HEK293 (cell line): ENCODE results near the gene MEI1.
"Not testable (repeated sequence)": the region's sequence is repeated elsewhere in the genome, so short reads cannot be mapped to it uniquely, and the experiment has no call there.

Source experiments
- CTCF ChIA-PET: fragments of 350-600 bp; formaldehyde crosslinking; extraction: SDS; loops from one replicate; lab custom pipeline; 2021; ENCODE audit warnings: antibody characterized with exemption; lab: Yijun Ruan, JAX
- POLR2A ChIA-PET: fragments of 300-600 bp; formaldehyde crosslinking; extraction: SDS; loops from one replicate; lab custom pipeline; 2020; ENCODE audit warnings: antibody characterized with exemption, inconsistent platforms; lab: Yijun Ruan, JAX
- H3K27ac ChIP-seq: fragments of 200-500 bp; sonication (Bioruptor generic); 2 replicates; pipeline ENCODE4 v1.5.1; 2014; ENCODE audit warnings: low read depth, low read length, control low read depth, inconsistent platforms; ENCODE audit errors: extremely low read depth
- H3K36me3 ChIP-seq, 2 experiments: fragments of 200-500 bp in 1 of 2; sonication (Bioruptor generic) in 1 of 2; 1 replicate in 1 of 2; 2 replicates in 1 of 2; pipeline ENCODE4 v1.5.1; 2014 to 2017; ENCODE audit warnings: inconsistent platforms in 2 of 2, low read length in 2 of 2; ENCODE audit not compliant: control insufficient read depth in 2 of 2, insufficient read depth in 1 of 2
- H3K4me1 ChIP-seq: fragments of 200-500 bp; sonication (Bioruptor generic); 2 replicates; pipeline ENCODE4 v1.5.1; 2014; ENCODE audit warnings: mild to moderate bottlenecking, low read length, inconsistent platforms; ENCODE audit not compliant: control insufficient read depth, insufficient read depth
- H3K4me3 ChIP-seq: 2 replicates; pipeline ENCODE4 v1.5.1; 2011; ENCODE audit warnings: low read depth, mild to moderate bottlenecking, control low read depth, low read length, moderate library complexity
- H3K9me3 ChIP-seq: fragments of 200-500 bp; sonication (Bioruptor generic); 2 replicates; pipeline ENCODE4 v1.5.1; 2014; ENCODE audit warnings: low read depth, low read length, inconsistent platforms; ENCODE audit not compliant: control insufficient read depth, insufficient read depth
- MEIS1 ChIP-seq: sonication (generic); formaldehyde crosslinking; IDR thresholded peaks from 2 replicates; pipeline ENCODE4 v1.8.1; 2022; ENCODE audit warnings: missing genetic modification reagents, mild to moderate bottlenecking, borderline replicate concordance
- YY1 ChIP-seq: fragments of 450-650 bp; formaldehyde crosslinking; IDR thresholded peaks from 2 replicates; pipeline ENCODE4 v1.5.1; 2018; ENCODE audit warnings: missing biosample characterization, missing genetic modification characterization
- ZBTB11 ChIP-seq: fragments of 450-650 bp; formaldehyde crosslinking; conservative IDR thresholded peaks from 2 replicates; pipeline ENCODE4 v1.5.1; 2016; ENCODE audit warnings: low read depth, missing biosample characterization, missing genetic modification characterization
- ZNF366 ChIP-seq: fragments of 450-650 bp; formaldehyde crosslinking; conservative IDR thresholded peaks from 2 replicates; pipeline ENCODE4 v1.5.1; 2016; ENCODE audit warnings: missing biosample characterization, missing genetic modification characterization
- ZNF394 ChIP-seq: fragments of 450-650 bp; formaldehyde crosslinking; IDR thresholded peaks from 2 replicates; pipeline ENCODE4 v1.5.1; 2016; ENCODE audit warnings: missing biosample characterization, missing genetic modification characterization, mild to moderate bottlenecking, moderate library complexity, borderline replicate concordance
- ZNF48 ChIP-seq: fragments of 450-650 bp; formaldehyde crosslinking; IDR thresholded peaks from 2 replicates; pipeline ENCODE4 v1.5.1; 2016; ENCODE audit warnings: missing biosample characterization, missing genetic modification characterization
- ZNF610 ChIP-seq: fragments of 450-650 bp; formaldehyde crosslinking; IDR thresholded peaks from 2 replicates; pipeline ENCODE4 v1.5.1; 2016; ENCODE audit warnings: missing biosample characterization, missing genetic modification characterization, borderline replicate concordance
- ZNF677 ChIP-seq: fragments of 450-650 bp; IDR thresholded peaks from 2 replicates; pipeline ENCODE4 v1.5.0; 2018; ENCODE audit warnings: missing biosample characterization, mild to moderate bottlenecking, missing genetic modification characterization, moderate library complexity
- ZNF692 ChIP-seq: fragments of 450-650 bp; formaldehyde crosslinking; IDR thresholded peaks from 2 replicates; pipeline ENCODE4 v1.5.1; 2016; ENCODE audit warnings: missing biosample characterization, missing genetic modification characterization
- ZNF707 ChIP-seq: fragments of 450-650 bp; formaldehyde crosslinking; IDR thresholded peaks from 2 replicates; pipeline ENCODE4 v1.5.1; 2016; ENCODE audit warnings: missing biosample characterization, missing genetic modification characterization
- ZNF768 ChIP-seq: fragments of 450-650 bp; formaldehyde crosslinking; IDR thresholded peaks from 2 replicates; pipeline ENCODE4 v1.5.1; 2018; ENCODE audit warnings: missing biosample characterization, mild to moderate bottlenecking, missing genetic modification characterization
- ZNF777 ChIP-seq: fragments of 450-650 bp; formaldehyde crosslinking; IDR thresholded peaks from 2 replicates; pipeline ENCODE4 v1.5.1; 2017; ENCODE audit warnings: missing biosample characterization, missing genetic modification characterization, borderline replicate concordance

Gene MEI1

GRCh38 chr22:41833369-41834004, 134.2 kb downstream of the MEI1 start (continued):
- no peak for TF ChIP-seq MEIS1 (CRISPR knock-in tag)
- TF ChIP-seq ZNF48 = no peak
- no peak for TF ChIP-seq ZNF610 (tag by site-specific recombination)
- no peak for TF ChIP-seq ZNF394 (tag by site-specific recombination)
- TF ChIP-seq ZNF366 (tag by site-specific recombination) = no peak
- TF ChIP-seq ZBTB11 (tag by site-specific recombination) = 0 out of 2 replicates have a peak, but pooled peaks have one; percentile 16

- H3K4me1 ChIP-seq = peaks cover 3% of the 10 kb centered on the region; the same call in 1 of the 2 replicates
- POLR2A ChIA-PET = interaction anchor here (0.7 to 1.3 kb wide), 4 partner anchors 9 to 113 kb away, joined by 3 to 4 read pairs (median 3); partner anchors contain the start of genes CCDC134 and CENPM
- TF ChIP-seq ZNF677 (tag by site-specific recombination) (no peak), ZNF768 (tag by site-specific recombination) (no peak), YY1 (tag by site-specific recombination) (no peak), ZNF692 (tag by site-specific recombination) (no peak), ZNF707 (tag by site-specific recombination) (no peak), ZNF777 (tag by site-specific recombination) (no peak)
- TF ChIP-seq, all 188 proteins: peak for 0
- no peaks in the 10 kb centered on the region for H3K9me3 ChIP-seq
- peaks cover 15% of the 10 kb centered on the region in 2 experiments for H3K36me3 ChIP-seq
- peak overlapping the region; percentile 87 for H3K27ac ChIP-seq
- peak overlapping the region; percentile 96 for H3K4me3 ChIP-seq
- CTCF ChIA-PET = interaction anchor here (0.6 to 4.0 kb wide), 6 partner anchors 12 to 137 kb away, joined by 3 to 19 read pairs (median 6); no protein-coding TSS in a partner anchor
These were observed 135.0 kb downstream of the MEI1 start for GRCh38 chr22:41834005-41834944.

- H3K27ac ChIP-seq, H3K4me3 ChIP-seq, H3K9me3 ChIP-seq, H3K4me1 ChIP-seq: not testable (repeated sequence)
- ChIA-PET CTCF (interaction anchor here (1.0 to 3.2 kb wide), 4 partner anchors 21 to 138 kb away, joined by 3 to 12 read pairs (median 8); no protein-coding TSS in a partner anchor), POLR2A (interaction anchor here (0.9 to 1.0 kb wide), 2 partner anchors 24 to 35 kb away, joined by 3 to 4 read pairs; partner anchors contain the start of gene CCDC134)
- peaks cover 15% of the 10 kb centered on the region in 2 experiments for H3K36me3 ChIP-seq
These were observed 136.2 kb downstream of the MEI1 start for GRCh38 chr22:41835462-41835861.
